Pancreas (tissue), 10 donors: ENCODE measurements around the gene PLPPR2. TPM values are rescaled to one million over a fixed set of nuclear protein-coding genes. Genes with fewer than 3 reads are reported as not detected.
"Not testable (repeated sequence)": the region's sequence is repeated elsewhere in the genome, so short reads cannot be mapped to it uniquely, and the experiment has no call there.

Experiments
- ATAC-seq, 4 donors: fragments of 200-7000 bp; cut with Tn5 transposase; one replicate each; pipeline versions ENCODE4 v1.8.0 to v1.9.1; 2020; ENCODE audit warnings: mild to moderate bottlenecking in 4 of 4, moderate library complexity in 4 of 4
- DNase-seq, 6 donors: peaks; one replicate each; pipeline ENCODE4 v3.0.0-alpha.2; 2020
- FAIRE-seq: peaks from 2 replicates; lab custom pipeline; 2012; peaks lifted over from hg19 to GRCh38; lab: Jason Lieb, UNC
- H3K27ac ChIP-seq, 4 donors: fragments of 200-600 bp; sonication (generic); 1 replicate in 3 of 4; 2 replicates in 1 of 4; pipeline versions ENCODE4 v1.5.0 to v1.8.0; 2020
- H3K27me3 ChIP-seq, 4 donors: fragments of 200-600 bp; one replicate each; pipeline ENCODE4 v1.8.0; 2021
- H3K36me3 ChIP-seq, 3 donors: fragments of 200-600 bp; sonication (generic) in 1 of 3; one replicate each; pipeline versions ENCODE4 v1.5.0 to v1.8.0; 2020 to 2021
- H3K4me1 ChIP-seq, 3 donors: fragments of 200-600 bp; one replicate each; pipeline ENCODE4 v1.8.0; 2021
- H3K4me3 ChIP-seq, 4 donors: fragments of 200-600 bp; sonication (generic) in 2 of 4; one replicate each; pipeline versions ENCODE4 v1.5.0 to v1.8.0; 2020 to 2021
- H3K9me3 ChIP-seq, 4 donors: fragments of 200-600 bp; one replicate each; pipeline ENCODE4 v1.8.0; 2021
- CTCF ChIP-seq, 4 donors: fragments of 200-600 bp; sonication (generic) in 3 of 4; IDR thresholded peaks; one replicate each; pipeline versions ENCODE4 v1.5.0 to v1.8.0; 2021; ENCODE audit warnings: antibody characterized with exemption in 4 of 4
- WGBS, 2 donors: extraction: QIAGEN DNeasy Blood & Tissue Kit; methylation state at CpG; one replicate each; pipeline ENCODE4 v1.1.7; 2013; 5-methylcytosine and 5-hydroxymethylcytosine counted together
- intact Hi-C, 3 donors: fragments of 100-400 bp; cut with DNase I; formaldehyde crosslinking; loops; one replicate each; pipeline versions ENCODE4 v1.11.1 to v1.14.2; 2022
- polyA plus RNA-seq, 2 donors: library from polyadenylated mRNA; stranded (reverse); fragments of 200-250 nt; gene quantifications; one replicate each; pipeline ENCODE4 v1.2.3, GENCODE V29; 2013
- total RNA-seq, 6 donors: library from RNA; stranded (reverse); fragmentation: NEBNext Ultra II Directional in 4 of 6; extraction: Animal tissue kit (Norgen Biotek cat#: 25700) in 4 of 6; gene quantifications; one replicate each; pipeline versions ENCODE4 v1.2.1 to v1.2.4, GENCODE V29; 2021 to 2023
- donor health status: healthy with polysubstance abuse.
- donor health status: DM: no; HTN: no; CAD: no; lungs with moderate emphysema.
- donor health status: DM: no; HTN: no; CAD: no.
- donor health status: control.
- donor health status: control.
- donor health status: Bipolar disorder and iron deficiency.
- donor health status: DM: yes; HTN: yes; CAD: no.
- donor health status: DM: no; HTN: no; CAD: no.
- donor health status: DM: no; HTN: no; CAD: no.
- donor health status: DM: yes; HTN: yes; CAD: no.

The PLPPR2 gene
- total and polyA plus RNA-seq, 8 donors = 4.4 to 32.8 (median 7.6) TPM

- H3K27ac ChIP-seq = no peak overlapping the region
- WGBS, 2 donors = 78 to 82% methylated on average over 9 of the region's 9 CpGs
- peaks cover 0 to 7% (median 0%) of the 10 kb centered on the region in 3 donors for H3K36me3 ChIP-seq
- no peaks in the 10 kb centered on the region for H3K4me1 ChIP-seq
- intact Hi-C loops = no loop called here
- H3K4me3 ChIP-seq = no peak overlapping the region
- TF ChIP-seq CTCF (IDR thresholded peaks at IDR 0.05) = no peak
- no peaks in the 10 kb centered on the region for H3K27me3 ChIP-seq
- ATAC-seq (no peak), DNase-seq (peak in 1 of 6 donors; percentile 6), FAIRE-seq (no peak)
- no peaks in the 10 kb centered on the region for H3K9me3 ChIP-seq
These were observed 49.5 kb downstream of the PLPPR2 start for GRCh38 chr19:11404588-11405222.

GRCh38 chr19:11405846-11406643, 50.8 kb downstream of the PLPPR2 start:
- H3K9me3 ChIP-seq = no peaks in the 10 kb centered on the region
- FAIRE-seq (no peak), ATAC-seq (no peak), DNase-seq (peak in 2 of 6 donors; percentile 15 to 63)
- no peak overlapping the region for H3K27ac ChIP-seq
- peaks cover 0 to 7% (median 0%) of the 10 kb centered on the region in 3 donors for H3K36me3 ChIP-seq
- H3K4me3 ChIP-seq = no peak overlapping the region
- WGBS, 2 donors = 82 to 87% methylated on average over 39 to 44 of the region's 44 CpGs
- no peaks in the 10 kb centered on the region for H3K4me1 ChIP-seq
- TF ChIP-seq CTCF (IDR thresholded peaks at IDR 0.05) = no peak
- H3K27me3 ChIP-seq = no peaks in the 10 kb centered on the region
- intact Hi-C loops = no loop called here

- ATAC-seq, H3K9me3 ChIP-seq, H3K4me1 ChIP-seq, H3K36me3 ChIP-seq, DNase-seq, intact Hi-C loops, H3K27ac ChIP-seq, H3K4me3 ChIP-seq, H3K27me3 ChIP-seq, FAIRE-seq: not testable (repeated sequence)
- WGBS, 2 donors = 93 to 94% methylated on average over 12 of the region's 12 CpGs
These were observed 51.5 kb downstream of the PLPPR2 start for GRCh38 chr19:11406703-11407236.

- no peak for DNase-seq
- TF ChIP-seq CTCF (IDR thresholded peaks at IDR 0.05) = no peak
- FAIRE-seq = no peak
- intact Hi-C loops = no loop called here
- no peak for ATAC-seq
- Histone ChIP-seq H3K4me3 (no peak overlapping the region), H3K4me1 (no peaks in the 10 kb centered on the region), H3K9me3 (no peaks in the 10 kb centered on the region), H3K27me3 (no peaks in the 10 kb centered on the region), H3K36me3 (peaks cover 0 to 6% (median 0%) of the 10 kb centered on the region in 3 donors), H3K27ac (no peak overlapping the region)
- WGBS, 2 donors = 92 to 98% methylated on average over 4 of the region's 4 CpGs
These were observed 53.4 kb downstream of the PLPPR2 start for GRCh38 chr19:11408591-11408990.

- no peak for ATAC-seq
- H3K27me3 ChIP-seq = no peaks in the 10 kb centered on the region
These were observed 55.5 kb downstream of the PLPPR2 start for GRCh38 chr19:11410682-11411081.

More at GRCh38 chr19:11410682-11411081, 55.5 kb downstream of the PLPPR2 start:
- no peak for TF ChIP-seq CTCF (IDR thresholded peaks at IDR 0.05)
- Histone ChIP-seq H3K9me3 (no peaks in the 10 kb centered on the region), H3K36me3 (no peaks in the 10 kb centered on the region), H3K4me3 (no peak overlapping the region), H3K27ac (no peak overlapping the region), H3K4me1 (no peaks in the 10 kb centered on the region)
- DNase-seq (no peak), FAIRE-seq (no peak)
- 76 to 81% methylated on average over 8 of the region's 8 CpGs for WGBS, 2 donors
- intact Hi-C loops = no loop called here
